GM21367 (cell line): ENCODE measurements around the gene ADORA3.
A peak's percentile ranks its signal among the peaks of the same experiment; 100 is the strongest.

Source experiments
- ATAC-seq: cut with Tn5 transposase; IDR thresholded peaks from one replicate; pipeline ENCODE4 v1.9.1; 2021; ENCODE audit not compliant: unreplicated experiment

The ADORA3 gene

DNA sequence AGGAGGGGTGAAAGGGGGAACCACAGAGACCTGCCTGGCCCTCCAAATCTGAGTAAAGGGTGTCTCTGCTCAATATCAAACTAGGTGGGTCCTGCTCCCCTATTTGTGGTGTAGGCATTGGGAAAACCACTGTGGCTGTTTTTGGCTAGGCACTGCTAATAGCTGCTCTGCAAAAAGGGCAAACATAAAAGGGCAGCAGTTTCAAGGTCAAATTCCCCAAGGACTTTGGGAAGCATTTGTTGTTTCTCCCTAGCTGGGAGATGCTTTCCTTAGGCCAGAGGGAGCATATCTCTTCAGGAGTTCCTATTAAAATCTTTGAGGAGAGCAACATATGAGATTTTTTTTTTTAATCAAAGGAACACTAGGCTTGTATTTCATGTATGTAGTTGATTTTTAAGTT is 27.2 kb downstream of the ADORA3 start:
- no peak for ATAC-seq

DNA sequence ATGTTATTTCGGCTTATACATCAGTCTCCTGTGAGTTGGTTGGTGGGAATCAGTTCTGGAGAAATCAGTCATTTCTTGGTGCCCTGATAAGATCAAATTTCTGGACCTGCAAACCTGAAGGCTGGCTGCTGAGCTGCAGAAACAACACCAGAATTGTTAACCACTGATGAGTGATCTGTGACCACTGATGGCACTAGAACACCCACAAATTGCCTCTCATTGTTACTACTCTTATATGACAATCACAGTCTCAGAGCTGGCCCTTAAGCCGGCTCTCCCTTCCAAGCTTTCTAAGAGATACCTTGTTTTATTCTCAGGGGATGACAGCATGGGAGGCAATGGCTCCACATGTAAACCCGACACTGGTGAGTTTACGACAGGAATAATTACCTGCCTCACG is 27.7 kb downstream of the ADORA3 start:
- no peak for ATAC-seq

DNA sequence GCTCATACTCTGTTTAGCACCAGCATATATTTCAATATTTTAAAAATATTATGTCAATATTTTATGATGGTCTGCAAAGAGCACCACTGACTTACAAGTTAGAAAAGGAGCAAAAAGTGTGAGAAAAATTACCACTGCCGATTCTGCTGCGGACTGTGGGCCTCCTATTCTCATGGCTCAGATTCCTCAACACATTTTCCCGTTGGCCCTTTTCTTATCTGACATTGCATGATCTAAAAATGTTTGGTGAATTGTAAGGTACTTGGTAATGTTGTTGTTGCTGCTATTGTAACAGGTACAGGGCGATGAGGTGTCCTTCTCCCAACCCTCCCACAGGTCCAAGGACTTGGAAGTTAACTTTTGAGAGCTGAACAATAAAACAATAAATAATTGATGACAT is 28.9 kb downstream of the ADORA3 start:
- no peak for ATAC-seq

DNA sequence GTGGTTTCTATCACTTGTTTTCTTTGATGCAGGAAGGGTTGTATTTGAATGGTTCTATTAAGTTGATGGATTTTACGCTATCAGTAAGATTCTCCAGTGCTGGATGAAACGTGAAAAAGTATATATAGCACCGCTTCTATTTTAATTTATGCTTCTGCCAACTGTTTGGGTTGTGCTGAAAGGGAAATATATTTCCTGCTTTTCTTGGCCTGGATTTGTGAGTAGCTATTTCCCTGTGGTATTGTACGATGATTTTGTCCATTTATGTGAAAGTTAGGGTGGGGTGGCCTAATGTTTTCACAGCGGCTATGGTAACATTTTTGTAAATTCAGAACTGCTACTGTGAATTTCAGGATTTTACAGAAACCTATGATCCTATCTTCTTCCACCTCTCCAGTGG is 29.3 kb downstream of the ADORA3 start:
- no peak for ATAC-seq

DNA sequence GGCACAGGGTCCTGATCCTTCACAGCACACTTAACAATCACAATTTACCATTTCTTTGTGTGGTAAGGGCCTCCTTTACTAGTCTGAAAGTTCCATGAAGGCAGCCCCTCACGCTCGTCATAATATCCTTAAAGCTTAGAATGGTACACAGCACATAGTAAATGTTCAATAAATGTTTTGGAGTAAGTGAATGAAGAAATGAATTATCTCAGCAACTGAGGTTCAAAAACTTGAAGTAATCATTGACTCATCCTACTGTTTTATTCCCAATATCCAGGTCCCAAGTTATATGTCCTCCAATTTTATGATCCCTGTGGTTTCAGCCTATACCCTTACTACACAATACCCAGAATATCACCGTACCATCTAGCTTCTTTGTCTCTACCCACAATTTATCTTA is 31.9 kb downstream of the ADORA3 start:
- ATAC-seq, result no peak

DNA sequence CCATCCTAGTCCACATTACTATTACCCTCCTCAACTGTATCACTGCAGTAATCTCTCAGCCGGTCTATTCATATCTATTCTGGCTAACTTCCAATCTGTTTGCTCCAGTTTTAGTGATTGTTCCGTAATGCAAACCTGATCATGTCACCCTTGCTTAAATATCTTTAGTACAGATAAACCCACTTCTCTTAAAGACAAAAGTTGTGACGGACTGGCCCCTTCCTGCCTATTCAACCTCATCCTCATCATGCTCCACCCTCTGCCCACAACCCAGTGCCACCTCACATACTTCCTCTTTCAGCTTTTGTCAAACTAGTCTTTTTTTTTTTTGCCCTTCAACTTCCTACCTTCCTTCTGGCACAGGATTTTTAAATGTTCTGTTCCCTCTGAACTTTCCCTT is 32.4 kb downstream of the ADORA3 start:
- ATAC-seq, result peak; percentile 56

DNA sequence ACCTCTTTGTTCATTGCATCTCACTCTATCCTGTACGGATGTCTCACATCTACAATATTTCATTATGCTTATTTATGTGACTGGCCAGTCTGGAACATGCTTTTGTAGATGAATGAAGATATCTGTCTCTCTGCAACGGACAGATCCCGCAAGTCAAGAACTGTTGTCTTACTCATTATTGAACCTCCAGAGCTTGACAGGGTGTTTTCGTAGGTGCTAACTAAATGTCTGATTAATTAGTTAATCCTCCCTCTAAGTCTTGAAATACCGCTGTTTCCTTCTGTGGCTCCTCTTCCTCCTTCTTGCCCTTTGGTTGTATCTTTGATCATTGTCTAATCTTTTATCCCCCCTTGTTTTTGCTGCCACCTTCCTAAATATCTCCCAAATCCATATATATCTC is 32.8 kb downstream of the ADORA3 start:
- ATAC-seq, result no peak

DNA sequence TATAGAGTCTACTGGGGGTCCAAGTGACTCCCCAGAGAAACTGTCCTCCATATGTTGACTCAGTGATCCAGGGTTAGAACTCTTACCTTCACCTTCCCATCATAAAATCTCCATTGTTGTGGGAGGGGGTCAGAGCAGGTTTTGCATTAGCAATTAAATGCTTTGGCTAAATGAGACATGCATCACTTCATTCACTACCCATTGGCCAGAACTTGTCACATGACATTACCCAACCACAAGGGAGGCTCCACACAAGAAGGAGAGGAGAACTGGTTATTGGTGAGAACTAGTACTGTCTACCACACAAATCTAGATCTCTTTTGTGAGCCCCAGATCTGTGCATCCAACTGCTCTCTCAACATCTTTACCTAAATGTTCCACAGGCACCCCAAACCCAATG is 33.9 kb downstream of the ADORA3 start:
- ATAC-seq, result no peak

DNA sequence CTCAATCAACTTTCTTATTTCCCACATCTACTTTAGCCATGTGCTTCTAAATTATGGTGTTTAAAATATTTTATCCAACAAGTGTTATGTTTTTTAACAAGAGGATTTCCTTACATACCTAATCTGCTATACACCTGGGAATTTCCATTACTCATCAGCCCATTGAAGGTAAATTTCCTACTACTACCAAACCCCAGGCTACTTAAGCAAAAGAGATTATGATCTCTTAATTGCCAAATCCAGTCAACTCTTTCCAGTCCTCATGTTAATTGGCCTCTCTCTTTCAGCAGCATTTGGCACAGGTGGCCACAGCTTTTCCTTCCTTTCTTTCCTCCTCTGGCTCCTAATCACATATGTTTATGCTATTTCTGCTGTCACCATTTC is 34.7 kb downstream of the ADORA3 start:
- no peak for ATAC-seq

DNA sequence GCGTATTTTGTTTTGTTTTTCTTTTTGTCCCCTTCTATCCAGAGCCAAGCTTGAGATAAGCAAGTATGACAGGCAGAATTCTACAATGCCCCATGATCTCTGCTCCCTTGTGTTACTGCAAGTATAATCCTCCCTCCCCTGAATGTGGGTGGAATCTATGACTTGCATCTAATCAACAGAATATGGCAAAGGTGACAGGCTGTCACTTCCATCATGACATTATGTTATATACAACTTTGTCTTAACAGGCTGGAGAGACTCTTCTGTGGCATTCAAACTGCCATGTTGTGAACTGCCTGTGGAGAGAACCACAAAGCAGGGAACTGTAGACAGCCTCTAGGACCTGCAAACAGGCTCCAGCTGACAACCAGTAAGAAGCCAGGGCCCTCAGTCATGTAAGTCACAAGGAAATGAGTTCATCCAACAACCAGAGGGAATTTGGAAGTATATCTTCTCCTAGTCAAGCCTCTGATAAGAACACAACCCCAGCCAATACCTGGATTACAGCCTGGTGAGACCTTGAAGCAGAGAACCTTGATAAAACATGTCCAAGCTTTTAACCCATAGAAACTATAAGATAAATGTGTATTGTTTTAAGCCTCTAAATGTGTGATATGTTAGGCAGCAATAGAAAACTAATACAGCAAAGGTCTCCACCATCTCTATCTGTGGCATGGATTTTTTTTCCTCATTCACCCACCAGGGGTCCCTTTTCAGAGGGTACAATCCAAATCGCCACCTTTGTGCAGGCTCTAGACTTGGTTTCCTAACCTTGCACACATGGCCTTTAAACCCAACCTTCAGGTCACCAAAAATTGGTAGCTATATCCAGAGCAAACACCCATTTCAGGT is 35.3 kb downstream of the ADORA3 start:
- no peak for ATAC-seq

DNA sequence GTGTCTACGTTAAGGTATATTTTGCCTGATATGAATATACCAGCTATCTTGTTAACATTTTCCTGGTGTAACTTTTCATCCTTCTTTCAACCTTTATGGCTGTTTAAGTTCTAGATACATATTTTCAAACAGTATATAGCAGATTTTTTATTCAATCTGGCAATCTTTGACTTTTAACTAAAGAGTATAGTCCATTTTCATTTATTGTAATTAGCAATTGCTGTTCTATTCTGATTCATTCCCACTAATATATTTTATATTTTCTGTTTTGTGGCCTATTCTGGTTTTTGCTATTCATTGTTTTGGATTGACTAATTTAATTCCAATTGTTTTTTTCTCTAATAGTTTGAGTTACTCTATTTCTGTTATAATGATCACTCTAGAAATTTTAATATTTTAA is 37.0 kb downstream of the ADORA3 start:
- ATAC-seq, result no peak

DNA sequence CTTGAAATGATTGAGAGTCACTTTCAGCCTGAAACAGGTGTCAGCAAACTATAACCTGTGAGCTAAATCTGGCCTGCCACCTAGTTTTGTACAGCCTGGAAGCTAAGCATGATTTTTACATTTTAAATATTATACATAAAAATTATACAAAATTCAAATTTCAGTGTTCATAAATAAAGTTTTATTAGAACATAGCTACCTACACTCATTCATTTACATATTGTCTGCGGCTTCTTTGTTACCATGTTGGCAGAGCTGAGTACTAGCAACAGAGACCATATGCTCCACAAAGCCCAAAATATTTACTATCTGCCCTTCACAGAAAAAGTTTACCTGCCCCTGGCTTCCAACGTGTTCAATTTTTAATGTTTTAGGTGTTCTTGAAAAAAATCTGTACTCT is 37.7 kb downstream of the ADORA3 start:
- ATAC-seq, result no peak

DNA sequence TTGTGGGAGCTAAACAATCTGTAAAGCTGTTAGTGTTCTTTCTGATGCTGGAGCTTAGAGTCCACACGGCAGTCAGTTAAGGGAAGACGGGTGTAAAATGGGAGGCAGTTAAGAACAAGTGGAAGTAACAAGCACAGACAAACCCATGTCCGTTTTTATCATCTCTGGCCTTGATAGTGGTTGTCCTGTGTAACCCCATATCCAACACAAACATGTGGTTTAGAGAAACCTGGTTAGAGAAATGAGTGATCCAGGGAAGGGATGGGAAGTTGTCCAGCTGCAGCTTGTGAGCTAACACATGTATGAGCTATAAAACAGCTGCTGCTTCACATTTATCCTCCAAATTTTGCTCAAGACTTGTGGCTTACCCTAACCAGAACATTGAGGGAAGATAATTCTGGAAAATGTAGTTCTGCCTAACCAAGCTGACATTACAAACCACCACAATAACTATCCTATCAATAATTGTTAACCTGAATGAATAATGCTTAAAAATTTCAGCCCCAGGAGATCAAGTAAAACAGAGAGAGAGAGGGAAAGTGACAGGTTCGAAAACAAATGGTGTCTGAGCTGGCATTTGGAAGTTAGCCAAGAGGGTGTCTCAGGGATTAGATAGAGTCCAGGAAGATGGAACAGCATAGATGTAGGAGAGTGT is 40.3 kb downstream of the ADORA3 start:
- no peak for ATAC-seq

DNA sequence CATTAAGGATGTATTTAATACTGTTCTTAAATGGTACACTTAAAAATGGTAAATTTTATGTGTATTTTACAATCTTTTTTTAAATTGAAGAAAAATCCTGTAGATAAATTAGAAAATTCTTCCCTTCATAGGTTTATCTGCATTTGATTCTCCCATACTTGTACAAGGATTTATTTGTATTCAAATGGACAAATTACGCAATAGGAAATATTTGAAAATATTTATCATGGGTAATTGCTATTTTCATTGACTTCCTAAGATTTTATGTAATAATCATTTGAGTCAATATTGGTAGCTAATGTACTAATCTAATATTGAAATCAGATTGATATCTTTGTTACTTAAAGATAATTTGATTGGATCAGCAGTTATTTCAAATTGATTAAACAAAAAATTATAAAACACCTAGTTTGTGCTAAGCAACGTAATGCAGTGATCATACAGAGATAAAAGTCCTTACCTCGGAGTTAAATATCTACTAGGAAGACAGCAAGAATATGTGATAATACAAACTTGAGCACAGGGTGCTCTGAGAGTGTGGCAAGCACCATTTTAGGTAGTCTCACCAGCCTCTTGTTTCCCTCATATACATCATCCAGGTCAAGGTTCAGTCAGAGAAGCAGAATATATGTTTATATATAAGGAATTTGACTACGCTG is 40.9 kb downstream of the ADORA3 start:
- no peak for ATAC-seq

DNA sequence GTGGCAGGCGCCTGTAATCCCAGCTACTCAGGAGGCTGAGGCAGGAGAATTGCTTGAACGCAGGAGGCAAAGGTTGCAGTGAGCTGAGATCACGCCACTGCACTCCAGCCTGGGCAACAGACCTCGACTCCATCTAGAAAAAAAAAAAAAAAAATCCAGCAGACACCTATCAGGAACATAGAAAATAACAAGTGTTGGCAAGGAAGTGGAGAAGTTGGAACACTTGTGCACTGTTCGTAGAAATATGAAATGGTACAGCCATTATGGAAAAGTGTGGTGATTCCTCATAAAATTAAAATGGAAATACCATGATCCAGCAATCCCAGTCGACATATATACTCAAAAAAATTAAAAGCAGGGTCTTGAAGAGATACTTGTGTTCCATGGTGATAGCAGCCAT is 41.7 kb downstream of the ADORA3 start:
- no peak for ATAC-seq

DNA sequence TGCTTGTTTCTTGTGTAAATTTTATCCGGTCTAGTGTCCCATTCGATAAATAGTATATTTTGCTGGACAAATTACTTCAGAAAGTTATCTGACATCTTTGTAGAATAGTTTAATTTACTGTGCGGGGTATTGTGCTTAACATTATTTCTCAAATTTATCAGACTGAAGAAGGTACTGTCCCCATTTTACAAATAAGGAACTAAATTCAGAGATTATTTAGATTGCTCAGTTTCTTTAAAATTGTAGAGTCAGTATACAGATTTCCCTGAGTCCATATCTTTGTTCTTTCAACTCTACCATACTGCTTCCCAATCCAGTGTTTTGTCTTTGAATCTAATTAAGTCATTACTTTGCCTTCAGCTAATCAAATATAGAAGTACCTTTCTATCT is 47.8 kb downstream of the ADORA3 start:
- no peak for ATAC-seq

DNA sequence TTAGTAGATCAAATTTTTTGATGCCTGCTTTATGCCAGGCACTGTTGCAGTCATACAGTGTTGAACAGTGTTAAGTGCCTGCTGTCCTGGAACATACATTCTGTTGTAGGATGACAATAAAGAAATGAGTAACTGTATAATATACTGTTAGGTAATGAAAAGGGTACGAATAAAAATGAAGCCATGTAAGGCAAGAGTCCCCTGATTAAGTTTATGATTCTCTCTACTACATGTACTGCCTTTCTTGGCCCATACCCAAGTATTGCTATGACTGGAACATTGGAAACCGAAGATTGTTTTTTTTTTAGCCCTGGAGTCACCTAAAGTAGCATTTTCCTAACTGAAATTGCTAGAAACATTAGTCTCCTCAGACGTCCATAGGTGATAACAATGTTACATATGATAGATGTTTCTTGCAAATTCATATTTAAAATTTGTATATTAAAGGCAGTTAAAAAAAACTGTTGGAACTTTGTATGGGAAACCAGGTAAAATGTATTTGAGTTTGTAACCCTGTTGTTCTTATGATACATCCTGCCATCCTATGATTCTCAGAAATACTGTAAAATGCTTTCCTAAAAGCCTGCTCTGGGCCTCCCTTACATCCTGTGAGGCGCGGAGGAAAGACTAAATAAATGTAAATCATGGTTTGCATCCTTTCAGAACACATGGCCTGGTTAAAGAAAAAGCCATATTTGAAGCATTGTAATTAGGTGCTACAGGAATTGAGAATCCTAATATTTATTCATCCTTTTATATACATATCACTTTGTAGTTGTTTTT is 48.4 kb downstream of the ADORA3 start:
- no peak for ATAC-seq

DNA sequence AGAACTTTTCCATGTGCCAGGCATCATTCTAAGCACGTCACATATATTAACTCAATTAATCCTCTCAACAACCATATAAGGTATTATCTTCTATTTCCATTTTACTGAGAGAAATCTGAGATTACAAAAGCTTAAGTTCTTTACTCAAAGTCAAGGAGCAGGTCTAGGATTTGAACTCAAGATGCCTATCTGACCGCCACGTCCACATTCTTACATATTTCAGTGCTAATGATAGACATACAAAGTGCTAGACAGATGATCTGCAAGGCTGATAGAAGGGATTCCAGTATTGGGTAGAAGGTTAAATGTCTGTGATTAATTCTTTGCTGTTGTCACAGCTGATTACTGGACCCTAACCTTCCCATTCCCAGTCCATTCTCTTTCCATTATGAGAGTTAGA is 49.7 kb downstream of the ADORA3 start:
- no peak for ATAC-seq

DNA sequence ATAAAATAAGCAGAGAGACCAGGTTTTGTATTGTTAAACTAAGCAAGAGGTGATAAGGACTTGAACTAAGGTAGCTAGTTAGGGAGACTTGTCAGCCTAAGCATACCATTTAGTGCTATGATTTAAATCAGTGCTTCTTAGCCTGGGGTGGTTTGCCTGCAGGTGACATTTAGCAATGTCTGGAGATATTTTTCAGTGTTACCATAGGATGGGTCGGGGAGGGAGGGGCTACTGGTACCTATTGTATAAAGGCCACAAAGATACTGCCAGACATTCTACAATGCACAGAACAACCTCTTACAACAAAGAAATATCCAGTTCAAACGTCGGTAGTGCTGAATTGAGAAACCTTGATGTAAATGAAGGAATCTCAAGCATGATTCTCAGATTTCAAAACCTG is 50.9 kb downstream of the ADORA3 start:
- ATAC-seq, result no peak

DNA sequence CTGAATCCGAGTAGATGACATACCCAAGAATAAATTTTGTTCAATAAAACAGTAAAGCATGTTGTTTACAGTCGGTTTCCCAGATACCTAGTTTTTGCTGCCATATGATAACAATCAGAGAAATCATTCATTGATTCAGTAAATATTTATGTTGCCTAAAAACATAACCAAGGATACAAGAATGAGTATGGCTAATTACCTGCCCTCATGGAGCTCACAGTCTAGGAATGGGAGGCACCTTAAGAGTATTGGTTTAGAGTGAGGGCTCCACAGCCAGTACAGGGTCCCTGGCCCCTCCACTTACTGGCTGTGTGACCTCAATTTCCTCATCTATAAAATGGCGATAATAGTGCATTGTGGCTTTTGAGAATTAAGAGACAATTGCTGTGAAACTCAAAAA is 53.2 kb downstream of the ADORA3 start:
- no peak for ATAC-seq

DNA sequence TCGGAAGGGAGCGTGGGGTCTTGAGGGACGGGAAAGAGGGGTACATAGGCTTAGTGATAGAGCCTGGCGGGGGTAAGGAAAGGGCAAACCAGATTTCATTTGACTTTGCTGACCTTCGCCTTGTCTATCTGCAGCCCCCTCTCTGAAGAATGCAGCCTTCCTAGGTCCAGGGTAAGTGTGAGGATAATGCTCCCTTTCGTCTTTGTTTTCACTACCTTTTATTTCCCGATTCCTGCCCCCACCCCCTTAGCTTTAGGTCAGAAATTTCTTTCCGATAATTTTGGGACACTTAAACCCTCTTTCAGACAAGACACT is 53.8 kb downstream of the ADORA3 start:
- ATAC-seq, result no peak
